K562 (cell line): ENCODE results near the gene JUNB. TPM values are rescaled to one million over a fixed set of nuclear protein-coding genes. Genes with fewer than 3 reads are reported as not detected.

Experiments
- CEBPG ChIP-seq, 3 experiments: fragments of 200-800 bp in 1 of 3; sonication (Bioruptor generic) in 1 of 3; sonication (generic) in 1 of 3; formaldehyde crosslinking in 1 of 3; IDR thresholded peaks in 2 of 3; conservative IDR thresholded peaks in 1 of 3; 2 replicates each; pipeline versions ENCODE4 v1.6.1 to v1.8.0; 2016 to 2022; ENCODE audit warnings: missing compliant biosample characterization in 2 of 3, missing genetic modification characterization in 2 of 3, mild to moderate bottlenecking in 1 of 3, missing genetic modification reagents in 1 of 3
- CHD4 ChIP-seq: fragments of 200-600 bp; sonication (generic); IDR thresholded peaks from 3 replicates; pipeline ENCODE4 v1.6.1; 2012; ENCODE audit warnings: low read depth, mild to moderate bottlenecking, mixed read lengths, low read length, inconsistent platforms; ENCODE audit not compliant: insufficient read depth, insufficient replicate concordance, poor library complexity, severe bottlenecking
- NCOA6 ChIP-seq: fragments of 450-650 bp; IDR thresholded peaks from 2 replicates; pipeline ENCODE4 v1.6.1; 2017; ENCODE audit warnings: mild to moderate bottlenecking
- RAD21 ChIP-seq, 2 experiments: fragments of 250-450 bp in 1 of 2; fragments of 450-650 bp in 1 of 2; sonication (Bioruptor Pico) in 1 of 2; formaldehyde crosslinking in 1 of 2; IDR thresholded peaks in 1 of 2; conservative IDR thresholded peaks in 1 of 2; 2 replicates each; pipeline versions ENCODE4 v1.4.0 to v1.8.0; 2020 to 2022; ENCODE audit warnings: mild to moderate bottlenecking in 2 of 2, moderate library complexity in 1 of 2
- RREB1 ChIP-seq: fragments of 250-450 bp; sonication (Bioruptor Pico); IDR thresholded peaks from 2 replicates; pipeline ENCODE4 v1.4.0; 2020
- SMAD4 ChIP-seq: fragments of 250-450 bp; sonication (Bioruptor Pico); conservative IDR thresholded peaks from 2 replicates; pipeline ENCODE4 v1.8.0; 2021; ENCODE audit warnings: inconsistent platforms, mild to moderate bottlenecking, moderate library complexity
- TSHZ1 ChIP-seq: fragments of 250-450 bp; sonication (Bioruptor Pico); IDR thresholded peaks from 2 replicates; pipeline ENCODE4 v1.4.0; 2020; ENCODE audit warnings: mild to moderate bottlenecking, moderate library complexity
- ZFP30 ChIP-seq: fragments of 250-450 bp; sonication (Bioruptor Pico); IDR thresholded peaks from 2 replicates; pipeline ENCODE4 v1.8.0; 2022; ENCODE audit warnings: moderate library complexity, mild to moderate bottlenecking, inconsistent platforms, borderline replicate concordance
- ZNF134 ChIP-seq: fragments of 250-450 bp; sonication (Bioruptor Pico); conservative IDR thresholded peaks from 2 replicates; pipeline ENCODE4 v1.4.0; 2020
- ZNF174 ChIP-seq: fragments of 250-450 bp; sonication (Bioruptor Pico); IDR thresholded peaks from 2 replicates; pipeline ENCODE4 v1.4.0; 2020; ENCODE audit warnings: mild to moderate bottlenecking
- ZNF212 ChIP-seq: fragments of 450-650 bp; formaldehyde crosslinking; IDR thresholded peaks from 2 replicates; pipeline ENCODE4 v1.4.0; 2020; ENCODE audit warnings: mild to moderate bottlenecking
- ZNF263 ChIP-seq: sonication (generic); formaldehyde crosslinking; IDR thresholded peaks from 2 replicates; pipeline ENCODE4 v1.8.0; 2022; ENCODE audit warnings: mild to moderate bottlenecking, missing genetic modification reagents, borderline replicate concordance
- polyA plus RNA-seq, 8 experiments: library from polyadenylated mRNA; depleted of rRNA in 4 of 8; stranded (reverse) in 5 of 8; unstranded in 3 of 8; fragments of >200 nt; fragmentation: Nextera tagmentation in 2 of 8; fragmentation: Illumina TruSeq in 1 of 8; extraction: Ambion mirVana in 2 of 8; extraction: Trizol in 1 of 8; gene quantifications; 2 replicates each; pipeline versions ENCODE4 v1.2.1 to v1.2.3, GENCODE V29; 2011 to 2014; ENCODE audit warnings: inconsistent platforms in 1 of 8, missing spikeins in 1 of 8
- total RNA-seq, 7 experiments: library from RNA; depleted of rRNA in 6 of 7; stranded (reverse); fragments of >200 nt in 6 of 7; fragmentation: Illumina TruSeq in 2 of 7; extraction: Trizol in 2 of 7; gene quantifications; 2 replicates each; pipeline versions ENCODE4 v1.2.1 to v1.2.3, GENCODE V29; 2011 to 2021; ENCODE audit warnings: low replicate concordance in 1 of 7
- TF ChIP-seq, protein P1 (sequence below): fragments of 450-650 bp; IDR thresholded peaks from 2 replicates; pipeline ENCODE4 v1.6.1; 2016; ENCODE audit warnings: antibody characterized with exemption
- TF ChIP-seq, protein P2 (sequence below): fragments of 250-450 bp; sonication (Bioruptor Pico); IDR thresholded peaks from 2 replicates; pipeline ENCODE4 v1.4.0; 2020; ENCODE audit warnings: mild to moderate bottlenecking

Gene JUNB
- total and polyA plus RNA-seq, 9 of the 15 experiments (the other 6 are each of a cell fraction or from before 2014, with no cell fraction given), result 0.23 to 88.1 (median 13.1) TPM

GRCh38 chr19:12841094-12841493, 49.8 kb downstream of the JUNB start (continued):
- TF ChIP-seq TSHZ1 (CRISPR knock-in tag) (no peak), SMAD4 (CRISPR knock-in tag) (no peak), RREB1 (CRISPR knock-in tag) (peak; percentile 76; the same call in 1 of the 2 replicates), ZNF134 (no peak), ZNF212 (CRISPR knock-in tag) (no peak), NCOA6 (no peak), CHD4 (no peak), ZNF174 (no peak), ZNF263 (CRISPR knock-in tag) (no peak), ZFP30 (CRISPR knock-in tag) (no peak), RAD21 (CRISPR knock-in tag; conservative IDR thresholded peaks at IDR 0.05 in 1 of 2, IDR thresholded peaks at IDR 0.05 in 1 of 2) (no peak), CEBPG (CRISPR knock-in tag; IDR thresholded peaks at IDR 0.05) (no peak), CEBPG (tag; conservative IDR thresholded peaks at IDR 0.05 in 1 of 2, IDR thresholded peaks at IDR 0.05 in 1 of 2) (no peak)
- TF ChIP-seq, protein P1, sequence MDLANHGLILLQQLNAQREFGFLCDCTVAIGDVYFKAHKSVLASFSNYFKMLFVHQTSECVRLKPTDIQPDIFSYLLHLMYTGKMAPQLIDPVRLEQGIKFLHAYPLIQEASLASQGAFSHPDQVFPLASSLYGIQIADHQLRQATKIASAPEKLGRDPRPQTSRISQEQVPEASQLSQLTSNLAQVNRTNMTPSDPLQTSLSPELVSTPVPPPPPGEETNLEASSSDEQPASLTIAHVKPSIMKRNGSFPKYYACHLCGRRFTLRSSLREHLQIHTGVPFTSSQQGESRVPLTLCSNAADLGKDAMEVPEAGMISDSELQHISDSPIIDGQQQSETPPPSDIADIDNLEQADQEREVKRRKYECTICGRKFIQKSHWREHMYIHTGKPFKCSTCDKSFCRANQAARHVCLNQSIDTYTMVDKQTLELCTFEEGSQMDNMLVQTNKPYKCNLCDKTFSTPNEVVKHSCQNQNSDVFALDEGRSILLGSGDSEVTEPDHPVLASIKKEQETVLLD, result peak; percentile 47; the same call in 1 of the 2 replicates
- TF ChIP-seq, protein P2, sequence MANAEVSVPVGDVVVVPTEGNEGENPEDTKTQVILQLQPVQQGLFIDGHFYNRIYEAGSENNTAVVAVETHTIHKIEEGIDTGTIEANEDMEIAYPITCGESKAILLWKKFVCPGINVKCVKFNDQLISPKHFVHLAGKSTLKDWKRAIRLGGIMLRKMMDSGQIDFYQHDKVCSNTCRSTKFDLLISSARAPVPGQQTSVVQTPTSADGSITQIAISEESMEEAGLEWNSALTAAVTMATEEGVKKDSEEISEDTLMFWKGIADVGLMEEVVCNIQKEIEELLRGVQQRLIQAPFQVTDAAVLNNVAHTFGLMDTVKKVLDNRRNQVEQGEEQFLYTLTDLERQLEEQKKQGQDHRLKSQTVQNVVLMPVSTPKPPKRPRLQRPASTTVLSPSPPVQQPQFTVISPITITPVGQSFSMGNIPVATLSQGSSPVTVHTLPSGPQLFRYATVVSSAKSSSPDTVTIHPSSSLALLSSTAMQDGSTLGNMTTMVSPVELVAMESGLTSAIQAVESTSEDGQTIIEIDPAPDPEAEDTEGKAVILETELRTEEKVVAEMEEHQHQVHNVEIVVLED (CRISPR knock-in tag), result no peak
